Prostate gland (tissue), 1 donor: ENCODE measurements around the gene ZNF784.

Experiments
- POLR2A ChIP-seq: fragments of 450-650 bp; IDR thresholded peaks from one replicate; pipeline ENCODE4 v1.6.1; 2016; ENCODE audit warnings: antibody characterized with exemption, mild to moderate bottlenecking
- POLR2AphosphoS5 ChIP-seq: sonication (generic); formaldehyde crosslinking; IDR thresholded peaks from one replicate; pipeline ENCODE4 v1.6.1; 2017; ENCODE audit warnings: antibody characterized with exemption

- TF ChIP-seq POLR2AphosphoS5 (no peak), POLR2A (no peak)
Measured at GRCh38 chr19:55621673-55622231, 2.6 kb downstream of the ZNF784 start.
